H1 (cell line): ENCODE data around the gene NOS3. TPM values are rescaled to one million over a fixed set of nuclear protein-coding genes. Genes with fewer than 3 reads are reported as not detected.

Experiments used
- CTCF ChIA-PET: fragments of 300-600 bp; sonication (Branson Sonifier 250); formaldehyde crosslinking; loops from one replicate; lab custom pipeline; 2021; ENCODE audit not compliant: partially characterized antibody; lab: Charles Lee
- POLR2A ChIA-PET: fragments of 300-600 bp; sonication (Branson Sonifier 250); formaldehyde crosslinking; loops from one replicate; lab custom pipeline; 2021; ENCODE audit warnings: inconsistent platforms; ENCODE audit not compliant: partially characterized antibody; lab: Charles Lee
- DNase-seq, 2 experiments: peaks; one replicate each; pipeline versions ENCODE4 v3.0.0 to v3.0.0-alpha.2; 2010 to 2022; ENCODE audit warnings: low spot score in 2 of 2, low read depth in 1 of 2, mixed read lengths in 1 of 2
- FAIRE-seq: peaks from 2 replicates; lab custom pipeline; 2011; peaks lifted over from hg19 to GRCh38; lab: Jason Lieb, UNC
- H2AFZ ChIP-seq: 2 replicates; pipeline ENCODE4 v1.8.1; 2012; ENCODE audit warnings: low read length, inconsistent platforms
- H2AK5ac ChIP-seq: 2 replicates; pipeline ENCODE4 v1.6.1; 2013; ENCODE audit warnings: low read depth, low read length
- H2BK120ac ChIP-seq: replicated peaks from 2 replicates; pipeline ENCODE3; 2013; ENCODE audit warnings: low read depth, low read length, inconsistent platforms
- H2BK12ac ChIP-seq: 2 replicates; pipeline ENCODE4 v1.6.1; 2013; ENCODE audit warnings: low read depth, low read length
- H2BK15ac ChIP-seq: 2 replicates; pipeline ENCODE4 v1.6.1; 2013; ENCODE audit warnings: low read length
- H2BK20ac ChIP-seq: 2 replicates; pipeline ENCODE4 v1.6.1; 2013; ENCODE audit warnings: low read length
- H2BK5ac ChIP-seq: 2 replicates; pipeline ENCODE4 v1.6.1; 2013; ENCODE audit warnings: low read depth, low read length
- H3K14ac ChIP-seq: 2 replicates; pipeline ENCODE4 v1.6.1; 2013; ENCODE audit warnings: inconsistent platforms; ENCODE audit not compliant: insufficient read length
- H3K18ac ChIP-seq: 2 replicates; pipeline ENCODE4 v1.6.1; 2013; ENCODE audit warnings: low read length; ENCODE audit errors: extremely low read depth
- H3K23ac ChIP-seq: 2 replicates; pipeline ENCODE4 v1.6.1; 2013; ENCODE audit warnings: inconsistent platforms; ENCODE audit not compliant: insufficient read length
- H3K23me2 ChIP-seq: 2 replicates; pipeline ENCODE4 v1.6.1; 2013; ENCODE audit warnings: low read depth, low read length
- H3K27ac ChIP-seq: 2 replicates; pipeline ENCODE4 v1.6.1; 2011; ENCODE audit warnings: low read depth, low read length, inconsistent platforms
- H3K27me3 ChIP-seq, 4 experiments: replicated peaks in 1 of 4; 1 replicate in 1 of 4; 2 replicates in 3 of 4; pipeline versions ENCODE4 v1.6.1 to v1.8.1; 2011 to 2013; ENCODE audit warnings: low read length in 3 of 4, mild to moderate bottlenecking in 3 of 4, inconsistent platforms in 2 of 4, mixed read lengths in 2 of 4, moderate library complexity in 1 of 4; ENCODE audit not compliant: control insufficient read depth in 3 of 4, insufficient read depth in 3 of 4; ENCODE audit errors: extremely low read depth in 1 of 4
- H3K36me3 ChIP-seq, 4 experiments: 2 replicates each; pipeline versions ENCODE4 v1.6.1 to v1.8.1; 2011 to 2013; ENCODE audit warnings: mild to moderate bottlenecking in 4 of 4, low read length in 3 of 4, moderate library complexity in 2 of 4, control low read depth in 1 of 4, inconsistent platforms in 1 of 4; ENCODE audit not compliant: insufficient read depth in 4 of 4, control insufficient read depth in 2 of 4
- H3K4ac ChIP-seq: replicated peaks from 2 replicates; pipeline ENCODE3; 2013; ENCODE audit warnings: low read length, low read depth, mixed read lengths, inconsistent platforms; ENCODE audit not compliant: insufficient read length
- H3K4me1 ChIP-seq, 4 experiments: replicated peaks in 1 of 4; 1 replicate in 1 of 4; 2 replicates in 3 of 4; pipeline versions ENCODE4 v1.6.1 to v1.8.1; 2011 to 2013; ENCODE audit warnings: low read length in 3 of 4, inconsistent platforms in 2 of 4, mixed read lengths in 1 of 4; ENCODE audit not compliant: insufficient read depth in 4 of 4, control insufficient read depth in 3 of 4
- H3K4me2 ChIP-seq, 2 experiments: 2 replicates each; pipeline versions ENCODE4 v1.6.1 to v1.8.1; 2011 to 2013; ENCODE audit warnings: low read depth in 2 of 2, low read length in 2 of 2, control low read depth in 1 of 2, inconsistent platforms in 1 of 2, mild to moderate bottlenecking in 1 of 2; ENCODE audit not compliant: insufficient read depth in 1 of 2
- H3K4me3 ChIP-seq, 4 experiments: fragments of 200-600, 300-600 bp in 1 of 4; sonication (generic), shearing (Covaris generic), sonication (Bioruptor Twin) in 1 of 4; 2 replicates each; pipeline versions ENCODE4 v1.5.1 to v1.8.1; 2011 to 2016; ENCODE audit warnings: low read length in 4 of 4, low read depth in 3 of 4, control low read depth in 2 of 4, inconsistent platforms in 2 of 4, mild to moderate bottlenecking in 2 of 4, mixed read lengths in 1 of 4, moderate library complexity in 1 of 4; ENCODE audit not compliant: insufficient read depth in 2 of 4; ENCODE audit errors: extremely low read depth in 1 of 4
- H3K56ac ChIP-seq: replicated peaks from 2 replicates; pipeline ENCODE3; 2013; ENCODE audit warnings: low read depth, mild to moderate bottlenecking, mixed read lengths, low read length, inconsistent platforms; ENCODE audit not compliant: insufficient read length
- H3K79me1 ChIP-seq: 2 replicates; pipeline ENCODE4 v1.6.1; 2013; ENCODE audit warnings: low read depth, low read length, control low read depth
- H3K79me2 ChIP-seq, 2 experiments: 2 replicates each; pipeline versions ENCODE4 v1.6.1 to v1.8.1; 2012 to 2013; ENCODE audit warnings: low read length in 2 of 2, mild to moderate bottlenecking in 2 of 2, inconsistent platforms in 1 of 2; ENCODE audit not compliant: insufficient read depth in 2 of 2, control insufficient read depth in 1 of 2
- H3K9ac ChIP-seq, 4 experiments: replicated peaks in 1 of 4; 1 replicate in 1 of 4; 2 replicates in 3 of 4; pipeline versions ENCODE4 v1.6.1 to v1.8.1; 2011 to 2013; ENCODE audit warnings: low read depth in 3 of 4, low read length in 3 of 4, control low read depth in 2 of 4, mild to moderate bottlenecking in 2 of 4, moderate library complexity in 2 of 4, inconsistent platforms in 1 of 4; ENCODE audit errors: extremely low read depth in 1 of 4
- H3K9me3 ChIP-seq, 2 experiments: 2 replicates each; pipeline versions ENCODE4 v1.6.1 to v1.8.1; 2012 to 2013; ENCODE audit warnings: mild to moderate bottlenecking in 2 of 2, moderate library complexity in 2 of 2, control low read depth in 1 of 2, inconsistent platforms in 1 of 2, low read depth in 1 of 2, low read length in 1 of 2, mixed read lengths in 1 of 2; ENCODE audit not compliant: insufficient read depth in 2 of 2
- H4K20me1 ChIP-seq, 2 experiments: replicated peaks in 1 of 2; 2 replicates each; pipeline versions ENCODE3 to v1.8.1; 2011 to 2013; ENCODE audit warnings: inconsistent platforms in 2 of 2, low read length in 2 of 2, mild to moderate bottlenecking in 1 of 2; ENCODE audit not compliant: insufficient read depth in 2 of 2, control insufficient read depth in 1 of 2
- H4K5ac ChIP-seq: 2 replicates; pipeline ENCODE4 v1.6.1; 2013; ENCODE audit warnings: low read length, low read depth, mixed read lengths, inconsistent platforms; ENCODE audit not compliant: insufficient read length
- H4K8ac ChIP-seq: 2 replicates; pipeline ENCODE4 v1.8.0; 2013; ENCODE audit warnings: mild to moderate bottlenecking, moderate library complexity, low read length, inconsistent platforms; ENCODE audit not compliant: insufficient read depth; ENCODE audit errors: extremely low read depth
- H4K91ac ChIP-seq: replicated peaks from 2 replicates; pipeline ENCODE3; 2013; ENCODE audit warnings: low read length, mixed read lengths, inconsistent platforms; ENCODE audit not compliant: insufficient read length
- E2F6 ChIP-seq: IDR thresholded peaks from 2 replicates; pipeline ENCODE4 v1.6.1; 2012; ENCODE audit warnings: inconsistent platforms
- EP300 ChIP-seq, 2 experiments: IDR thresholded peaks; 1 replicate in 1 of 2; 2 replicates in 1 of 2; pipeline ENCODE4 v1.6.1; 2011 to 2012; ENCODE audit warnings: low read depth in 2 of 2, low read length in 2 of 2, mild to moderate bottlenecking in 2 of 2, borderline replicate concordance in 1 of 2, inconsistent platforms in 1 of 2, moderate library complexity in 1 of 2
- JUND ChIP-seq: IDR thresholded peaks from 2 replicates; pipeline ENCODE4 v1.6.1; 2011; ENCODE audit warnings: mild to moderate bottlenecking, improper control_type of control experiment, low read length
- KDM1A ChIP-seq: fragments of 200-600, 300-600 bp; sonication (generic); IDR thresholded peaks from 2 replicates; pipeline ENCODE4 v1.7.1; 2016; ENCODE audit warnings: mild to moderate bottlenecking, low read length, borderline replicate concordance
- MAFK ChIP-seq: IDR thresholded peaks from 2 replicates; pipeline ENCODE4 v1.6.1; 2012; ENCODE audit warnings: low read depth, mild to moderate bottlenecking, improper control_type of control experiment, low read length
- MAX ChIP-seq: IDR thresholded peaks from 2 replicates; pipeline ENCODE4 v1.6.1; 2012; ENCODE audit warnings: inconsistent platforms
- RBBP5 ChIP-seq: IDR thresholded peaks from 2 replicates; pipeline ENCODE4 v1.7.1; 2012; ENCODE audit warnings: low read depth, mild to moderate bottlenecking, inconsistent platforms, low read length, moderate library complexity, borderline replicate concordance
- SAP30 ChIP-seq: fragments of 300-600 bp; sonication (generic); IDR thresholded peaks from 2 replicates; pipeline ENCODE4 v1.7.1; 2012; ENCODE audit warnings: low read length, moderate library complexity, mild to moderate bottlenecking, inconsistent platforms; ENCODE audit not compliant: insufficient read depth, insufficient replicate concordance
- YY1 ChIP-seq: IDR thresholded peaks from 2 replicates; pipeline ENCODE4 v1.6.1; 2011; ENCODE audit warnings: low read depth, mild to moderate bottlenecking, low read length
- WGBS, 2 experiments: shearing (Covaris generic) in 1 of 2; methylation state at CpG; one replicate each; pipeline versions ENCODE4 v1.1.6 to v1.1.7; 2013 to 2015; ENCODE audit warnings: low lambda C conversion rate in 2 of 2, mixed read lengths in 2 of 2, inconsistent platforms in 1 of 2, low coverage in 1 of 2, missing lambda C conversion rate in 1 of 2; ENCODE audit not compliant: insufficient replicate concordance in 2 of 2, insufficient coverage in 1 of 2, insufficient read length in 1 of 2; ENCODE audit errors: extremely low coverage in 1 of 2, missing lambda C conversion rate in 1 of 2; 5-methylcytosine and 5-hydroxymethylcytosine counted together
- polyA plus RNA-seq, 7 experiments: library from polyadenylated mRNA; depleted of rRNA in 3 of 7; stranded (reverse) in 5 of 7; unstranded in 2 of 7; fragments of >200 nt in 5 of 7; fragments of 200-250 nt in 2 of 7; gene quantifications; 1 replicate in 5 of 7; 2 replicates in 1 of 7; 4 replicates in 1 of 7; pipeline versions ENCODE4 v1.2.1 to v1.2.3, GENCODE V29; 2011 to 2013; ENCODE audit warnings: missing spikeins in 2 of 7, mixed read lengths in 2 of 7
- total RNA-seq: library from RNA; stranded (reverse); fragmentation: NEBNext Ultra II Directional; extraction: Animal tissue kit (Norgen Biotek cat#: 25700); gene quantifications from 2 replicates; pipeline ENCODE4 v1.2.1, GENCODE V29; 2021

NOS3 gene
- total and polyA plus RNA-seq, 2 of the 8 experiments (the other 6 are each of a cell fraction or from before 2014, with no cell fraction given), result 4.4 to 16.2 TPM

DNA sequence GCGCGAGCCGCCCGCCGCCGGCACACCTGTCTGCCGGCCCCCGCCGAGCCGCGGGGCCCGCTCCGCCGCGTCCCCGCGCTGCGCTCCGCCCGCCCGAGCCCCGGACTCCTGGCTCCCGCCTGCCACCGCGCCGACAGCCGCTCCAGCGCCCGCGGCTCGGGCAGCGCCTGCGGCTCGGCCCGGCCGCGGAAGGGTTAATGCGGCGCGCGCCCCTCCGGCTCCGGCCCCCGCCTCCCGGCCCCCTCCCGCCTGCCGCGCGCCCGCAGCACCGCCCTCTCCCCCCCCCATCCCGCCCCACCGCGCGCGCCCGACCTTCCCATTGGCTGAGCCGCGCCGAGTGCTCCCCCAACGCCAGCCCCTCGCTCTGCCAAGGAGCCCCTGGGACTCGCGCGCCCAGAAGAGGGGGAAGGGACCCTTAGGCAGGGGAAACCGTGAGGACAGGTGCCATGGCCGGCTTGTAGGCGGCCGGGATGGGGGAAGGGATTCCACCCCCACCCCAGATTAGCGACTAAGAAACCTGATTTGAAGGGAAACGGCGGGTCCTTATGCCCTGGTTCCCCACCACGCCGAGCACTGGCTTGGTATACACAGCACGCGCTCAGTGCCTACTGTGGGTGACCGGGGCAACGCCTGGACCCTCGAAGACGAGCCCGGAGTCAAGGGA, 12.6 kb upstream of the NOS3 start, which contains the start of gene KCNH2:
KCNH2 (minus strand) TSS at position 196 of the 664 bp plus-strand sequence. CDS start 408 bp downstream, outside the sequence.
- ChIA-PET POLR2A (interaction anchor here (0.6 to 3.0 kb wide), 9 partner anchors 9 to 609 kb away, joined by 3 to 13 read pairs (median 3); partner anchors contain the start of gene ABCB8), CTCF (interaction anchor here (0.6 to 27.0 kb wide), 8 partner anchors 11 to 120 kb away, joined by 3 to 797 read pairs (median 7); no protein-coding TSS in a partner anchor)
- H3K4ac ChIP-seq, result no peak within 1 kb of the TSS
- no peak within 1 kb of the TSS for H3K14ac ChIP-seq
- H3K79me2 ChIP-seq, result no peaks in the 10 kb centered on the region
- no peak within 1 kb of the TSS for H2AK5ac ChIP-seq
- H3K18ac ChIP-seq, result peak within 1 kb of the TSS; percentile 64
- H4K8ac ChIP-seq, result no peak within 1 kb of the TSS; the same call in 1 of the 2 replicates
- H3K27me3 ChIP-seq, result peaks cover 2 to 34% (median 29%) of the 10 kb centered on the region in 4 experiments
- peaks cover 2 to 9% of the 10 kb centered on the region in 2 experiments for H4K20me1 ChIP-seq
- no peak within 1 kb of the TSS for H3K23ac ChIP-seq
- no peak within 1 kb of the TSS for H2BK20ac ChIP-seq
- H2BK120ac ChIP-seq, result no peak within 1 kb of the TSS
- peak within 1 kb of the TSS; percentile 76 for H4K5ac ChIP-seq
- H3K23me2 ChIP-seq, result peaks cover 21% of the 10 kb centered on the region
- H2BK5ac ChIP-seq, result no peak within 1 kb of the TSS
- H2AFZ ChIP-seq, result no peak within 1 kb of the TSS; the same call in 1 of the 2 replicates
- peak within 1 kb of the TSS in 1 of 4 experiments; percentile 53; a peak in 1 of 7 replicates for H3K9ac ChIP-seq
- no peak for FAIRE-seq
- 0% methylated on average over 12 of the region's 81 CpGs; no CpG with 5 or more reads in 1 of the 2 experiments for WGBS, 2 experiments
- peak within 1 kb of the TSS; percentile 98; the same call in 1 of the 2 replicates for H2BK15ac ChIP-seq
- no peaks in the 10 kb centered on the region for H3K36me3 ChIP-seq
- peak within 1 kb of the TSS; percentile 83 for H4K91ac ChIP-seq
- H3K4me1 ChIP-seq, result peaks cover 11 to 41% (median 33%) of the 10 kb centered on the region in 4 experiments
- H3K56ac ChIP-seq, result peak within 1 kb of the TSS; percentile 48
- H2BK12ac ChIP-seq, result peak within 1 kb of the TSS; percentile 20; the same call in 1 of the 2 replicates
- no peaks in the 10 kb centered on the region for H3K9me3 ChIP-seq
- peak in 1 of 2 experiments; percentile 85 for DNase-seq
- peak within 1 kb of the TSS; percentile 84 to 97 for H3K4me2 ChIP-seq
- H3K4me3 ChIP-seq, result peak within 1 kb of the TSS; percentile 45 to 66 (median 58)
- H3K79me1 ChIP-seq, result no peaks in the 10 kb centered on the region; the same call in 1 of the 2 replicates
- H3K27ac ChIP-seq, result no peak within 1 kb of the TSS; the same call in 1 of the 2 replicates
- TF ChIP-seq MAX, result 0 out of 2 replicates have a peak, but pooled peaks have one; percentile 13
- TF ChIP-seq KDM1A, result no peak
- peak; percentile 39; the same call in 1 of the 2 replicates for TF ChIP-seq YY1
- peak; percentile 76; the same call in 1 of the 2 replicates for TF ChIP-seq RBBP5
- no peak for TF ChIP-seq MAFK
- TF ChIP-seq EP300 (IDR thresholded peaks at IDR 0.05; ENCODE audit: borderline replicate concordance in 1 of 2, low read depth in 2 of 2, low read length in 2 of 2), result no peak
- TF ChIP-seq SAP30, result peak; percentile 37
- TF ChIP-seq E2F6, result 0 out of 2 replicates have a peak, but pooled peaks have one; percentile 24
- no peak for TF ChIP-seq JUND
